ENCODE results near the gene VSIG10L2. TPM values are rescaled to one million over a fixed set of nuclear protein-coding genes. Genes with fewer than 3 reads are reported as not detected.

Gene VSIG10L2
- total RNA-seq, 1 experiment from 2014 or later: not detected

GRCh38 chr11:125931116-125931515 lies 14.7 kb upstream of the VSIG10L2 start:
- H4K91ac ChIP-seq (ENCODE audit: insufficient read length, low read depth, low read length): no peak overlapping the region
- no peak for DNase-seq
- H3K9ac ChIP-seq (ENCODE audit: extremely low read depth, insufficient read length, low read length): no peak overlapping the region
- Mint-ChIP-seq H3K27ac (no peak overlapping the region), H3K27me3 (ENCODE audit: low read depth) (peaks cover 10% of the 10 kb centered on the region), H3K36me3 (ENCODE audit: insufficient read depth in 1 of 3, low read depth in 3 of 3) (no peaks in the 10 kb centered on the region), H3K4me3 (no peak overlapping the region), H3K9me3 (no peaks in the 10 kb centered on the region; a peak in 1 of 5 replicates), H3K4me1 (peaks cover 23 to 38% of the 10 kb centered on the region in 2 experiments)
- H3K79me2 ChIP-seq (ENCODE audit: insufficient read depth, low read length): no peaks in the 10 kb centered on the region
- no peaks in the 10 kb centered on the region for H3K79me1 ChIP-seq (ENCODE audit: insufficient read depth, low read depth, low read length, poor library complexity, severe bottlenecking)
- no peak overlapping the region for H2BK20ac ChIP-seq (ENCODE audit: low read depth, low read length, poor library complexity, severe bottlenecking)
- H3K23ac ChIP-seq (ENCODE audit: insufficient read length, low read depth, low read length): no peak overlapping the region
- no peaks in the 10 kb centered on the region for H4K20me1 ChIP-seq (ENCODE audit: control insufficient read depth, insufficient read depth, insufficient read length)
- no CpG with 5 or more reads among the region's 3 CpGs for WGBS (ENCODE audit: extremely low coverage, insufficient read length, low lambda C conversion rate)
- H3K4me1 ChIP-seq (ENCODE audit: insufficient read depth, low read length): peaks cover 6% of the 10 kb centered on the region; the same call in 1 of the 2 replicates
- no peak for TF ChIP-seq CTCF (conservative IDR thresholded peaks at IDR 0.05)
- H3K23me2 ChIP-seq (ENCODE audit: insufficient read length, low read depth, low read length, poor library complexity, severe bottlenecking): no peaks in the 10 kb centered on the region
- no peak overlapping the region for H3K27ac ChIP-seq (ENCODE audit: insufficient read length, low read depth, low read length)
- no peak overlapping the region for H3K4ac ChIP-seq (ENCODE audit: low read depth, low read length)
- no peak overlapping the region for H2BK15ac ChIP-seq (ENCODE audit: low read depth, low read length)
- no peak overlapping the region for H3K4me2 ChIP-seq (ENCODE audit: insufficient read depth, insufficient read length, low read length)
- no peak overlapping the region for H4K8ac ChIP-seq (replicated peaks; ENCODE audit: insufficient read length, low read depth, low read length)
- no peak overlapping the region for H2BK5ac ChIP-seq (ENCODE audit: insufficient read length, low read length)
- H3K14ac ChIP-seq (ENCODE audit: insufficient read depth, low read length): no peak overlapping the region
- H3K56ac ChIP-seq (ENCODE audit: insufficient read length, low read depth, low read length): no peak overlapping the region
- H2AK5ac ChIP-seq (ENCODE audit: insufficient read length, low read length): no peak overlapping the region
- no peak overlapping the region for H2BK120ac ChIP-seq (ENCODE audit: low read depth, low read length, poor library complexity, severe bottlenecking)
- H2BK12ac ChIP-seq (ENCODE audit: insufficient read length, low read depth, low read length): no peak overlapping the region
- no peak overlapping the region for H4K5ac ChIP-seq (ENCODE audit: insufficient read length, low read depth, low read length)
- no peak overlapping the region for H3K18ac ChIP-seq (ENCODE audit: insufficient read length, low read depth, low read length)
- H2AFZ ChIP-seq (ENCODE audit: low read length): no peak overlapping the region
- H3T11ph ChIP-seq (ENCODE audit: low read length): no peak overlapping the region
- no peaks in the 10 kb centered on the region for H3K27me3 ChIP-seq (ENCODE audit: insufficient read depth, low read length)
- no peaks in the 10 kb centered on the region for H3K9me3 ChIP-seq (ENCODE audit: control insufficient read depth, low read depth, low read length)

Measured in H9 (cell line).